ENCODE results near the gene MTF1.
"Not testable (repeated sequence)": the region's sequence is repeated elsewhere in the genome, so short reads cannot be mapped to it uniquely, and the experiment has no call there.

Gene MTF1

GRCh38 chr1:37792943-37793686 is 66.3 kb downstream of the MTF1 start:
- no peak for DNase-seq

GRCh38 chr1:37782491-37782890 is 76.9 kb downstream of the MTF1 start:
- DNase-seq, result no peak

GRCh38 chr1:37778654-37779053 is 80.7 kb downstream of the MTF1 start:
- no peak for DNase-seq

- no peak for DNase-seq
These were observed 82.4 kb downstream of the MTF1 start for GRCh38 chr1:37776946-37777516.

- DNase-seq, result not testable (repeated sequence)
These were observed 88.0 kb downstream of the MTF1 start for GRCh38 chr1:37771440-37771839.

- DNase-seq, result no peak
These were observed 91.9 kb downstream of the MTF1 start for GRCh38 chr1:37767488-37767887.

GRCh38 chr1:37765916-37766664 is 93.3 kb downstream of the MTF1 start:
- DNase-seq, result no peak

GRCh38 chr1:37764888-37765441 is 94.4 kb downstream of the MTF1 start, which contains the start of gene EPHA10:
Gene EPHA10 (minus strand): TSS chr1:37765120. CDS start chr1:37765066, 54 bp downstream.
- no peak for DNase-seq

GRCh38 chr1:37764414-37764825 is 95.0 kb downstream of the MTF1 start:
- no peak for DNase-seq

- DNase-seq, result no peak
These were observed 95.5 kb downstream of the MTF1 start for GRCh38 chr1:37763791-37764413.

- DNase-seq, result no peak
These were observed 96.9 kb downstream of the MTF1 start for GRCh38 chr1:37762516-37762915.

- DNase-seq, result no peak
These were observed 97.8 kb downstream of the MTF1 start for GRCh38 chr1:37761416-37762095.
